GM18907 (cell line): ENCODE results near the gene STOX2.

Experiments used
- ATAC-seq: cut with Tn5 transposase; IDR thresholded peaks from one replicate; pipeline ENCODE4 v1.9.1; 2021; ENCODE audit warnings: mild to moderate bottlenecking, moderate library complexity; ENCODE audit not compliant: unreplicated experiment

STOX2 gene

GRCh38 chr4:184066584-184067300 is 161.6 kb downstream of the STOX2 start:
- no peak for ATAC-seq

GRCh38 chr4:184067931-184068554 is 162.9 kb downstream of the STOX2 start:
- ATAC-seq, result no peak
